Skin epidermis (tissue), 12 donors: Measurements from ENCODE around the gene GPR63.

Experiments
- H3K27ac ChIP-seq, 21 experiments: fragments of 200-600 bp; sonication (generic) in 11 of 21; one replicate each; pipeline ENCODE4 v1.5.0; 2020; ENCODE audit warnings: mild to moderate bottlenecking in 3 of 21, inconsistent platforms in 2 of 21, moderate library complexity in 2 of 21
- H3K4me3 ChIP-seq, 7 experiments: fragments of 200-600 bp; sonication (generic) in 2 of 7; one replicate each; pipeline ENCODE4 v1.5.0; 2020; ENCODE audit warnings: inconsistent platforms in 2 of 7, mild to moderate bottlenecking in 2 of 7, moderate library complexity in 1 of 7

The GPR63 gene

GRCh38 chr6:96775727-96776400 lies 61.4 kb downstream of the GPR63 start:
- Histone ChIP-seq H3K27ac (no peak overlapping the region), H3K4me3 (no peak overlapping the region)

- H3K4me3 ChIP-seq = no peak overlapping the region
These were observed 70.5 kb downstream of the GPR63 start for GRCh38 chr6:96766769-96767168.

GRCh38 chr6:96762599-96762998 lies 74.7 kb downstream of the GPR63 start:
- Histone ChIP-seq H3K27ac (no peak overlapping the region), H3K4me3 (no peak overlapping the region)

More at GRCh38 chr6:96766769-96767168, 70.5 kb downstream of the GPR63 start:
- H3K27ac ChIP-seq = no peak overlapping the region

GRCh38 chr6:96761794-96762193 lies 75.5 kb downstream of the GPR63 start:
- Histone ChIP-seq H3K4me3 (no peak overlapping the region), H3K27ac (no peak overlapping the region)

- no peak overlapping the region for H3K4me3 ChIP-seq
- no peak overlapping the region for H3K27ac ChIP-seq
These were observed 77.1 kb downstream of the GPR63 start for GRCh38 chr6:96760153-96760687.

- Histone ChIP-seq H3K27ac (no peak overlapping the region), H3K4me3 (no peak overlapping the region)
These were observed 82.2 kb downstream of the GPR63 start for GRCh38 chr6:96755096-96755495.

- H3K4me3 ChIP-seq = no peak overlapping the region
- H3K27ac ChIP-seq = no peak overlapping the region
These were observed 87.4 kb downstream of the GPR63 start for GRCh38 chr6:96749891-96750290.
